ENCODE data around the gene DENND1A. TPM values are rescaled to one million over a fixed set of nuclear protein-coding genes. Genes with fewer than 3 reads are reported as not detected.
"Not testable (repeated sequence)": the region's sequence is repeated elsewhere in the genome, so short reads cannot be mapped to it uniquely, and the experiment has no call there.

Gene DENND1A
- total and polyA plus RNA-seq, 4 experiments from 2014 or later, result 1.4 to 14.2 (median 9.9) TPM

DNA sequence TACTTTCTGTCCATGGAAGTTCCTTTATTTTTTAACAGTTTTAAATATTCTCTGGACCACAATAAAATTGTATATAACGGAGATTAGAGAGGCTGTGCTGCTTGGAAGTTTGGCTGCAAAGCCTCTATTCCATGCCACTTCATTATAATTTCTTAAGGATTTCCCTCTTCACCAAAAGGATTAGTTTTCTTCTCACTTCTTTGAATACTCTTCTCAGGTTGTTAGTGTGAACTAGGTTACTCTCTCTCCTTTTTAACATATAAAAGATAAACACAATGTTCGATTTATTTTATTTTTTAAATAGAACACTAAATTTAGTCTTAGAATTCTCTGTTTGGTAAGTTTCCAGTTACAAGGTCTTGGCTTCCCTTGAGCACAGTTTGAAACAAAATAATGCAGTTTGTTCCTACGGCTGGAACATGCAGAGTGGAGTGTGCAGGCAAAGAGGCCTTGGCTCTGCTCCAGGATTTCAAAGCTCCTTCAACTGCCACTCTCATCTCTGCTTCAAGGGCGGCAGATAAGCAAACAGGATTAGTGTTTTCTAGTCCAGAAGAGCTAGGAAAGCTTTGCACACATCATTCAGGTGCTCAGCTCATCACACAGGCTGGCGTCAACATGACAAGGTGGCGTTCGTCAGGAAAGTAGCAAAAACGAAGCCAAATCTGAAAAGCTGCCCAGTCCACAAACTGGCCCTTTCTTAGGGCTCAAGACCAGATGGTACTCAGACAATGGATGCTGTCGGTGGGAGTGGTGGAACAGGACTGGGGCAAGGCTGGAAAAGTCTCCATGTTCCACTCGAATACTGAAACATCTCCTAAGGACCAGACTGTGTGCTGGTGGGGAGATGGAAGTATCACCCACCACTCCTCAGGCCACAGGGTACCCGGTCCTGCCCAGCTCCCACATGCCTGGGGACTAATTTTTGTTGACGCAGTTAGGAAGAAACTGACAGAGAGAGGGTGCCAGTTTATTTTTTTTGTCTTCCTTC lies 287.3 kb downstream of the DENND1A start:
- DNase-seq, result no peak
- no peaks in the 10 kb centered on the region for H3K9me3 ChIP-seq (ENCODE audit: control insufficient read depth in 1 of 2, low read length in 2 of 2)
- no peaks in the 10 kb centered on the region for H3K9me3 Mint-ChIP-seq
- H3K36me3 ChIP-seq (ENCODE audit: insufficient read depth, low read length), result no peaks in the 10 kb centered on the region
- no peak overlapping the region for H3K4me3 ChIP-seq (ENCODE audit: low read length in 2 of 2)
- H3K27ac ChIP-seq (ENCODE audit: low read depth, low read length), result no peak overlapping the region
- no peak overlapping the region for H3K4me3 Mint-ChIP-seq
- no peak overlapping the region for H3K27ac Mint-ChIP-seq
- CTCF ChIA-PET (ENCODE audit: partially characterized antibody), result no interaction called here
- H3K4me1 ChIP-seq (ENCODE audit: insufficient read depth, low read length), result peaks cover 26% of the 10 kb centered on the region
- H3K36me3 Mint-ChIP-seq, result peaks cover 20 to 31% of the 10 kb centered on the region in 2 donors
- H3K27me3 ChIP-seq (ENCODE audit: insufficient read depth, low read length), result no peaks in the 10 kb centered on the region
- peaks cover 17 to 33% (median 21%) of the 10 kb centered on the region in 4 donors for H3K4me1 Mint-ChIP-seq
- H3K27me3 Mint-ChIP-seq, result no peaks in the 10 kb centered on the region
- intact Hi-C loops (cut with micrococcal nuclease), result no loop called here
- POLR2A ChIA-PET (ENCODE audit: partially characterized antibody), result no interaction called here

DNA sequence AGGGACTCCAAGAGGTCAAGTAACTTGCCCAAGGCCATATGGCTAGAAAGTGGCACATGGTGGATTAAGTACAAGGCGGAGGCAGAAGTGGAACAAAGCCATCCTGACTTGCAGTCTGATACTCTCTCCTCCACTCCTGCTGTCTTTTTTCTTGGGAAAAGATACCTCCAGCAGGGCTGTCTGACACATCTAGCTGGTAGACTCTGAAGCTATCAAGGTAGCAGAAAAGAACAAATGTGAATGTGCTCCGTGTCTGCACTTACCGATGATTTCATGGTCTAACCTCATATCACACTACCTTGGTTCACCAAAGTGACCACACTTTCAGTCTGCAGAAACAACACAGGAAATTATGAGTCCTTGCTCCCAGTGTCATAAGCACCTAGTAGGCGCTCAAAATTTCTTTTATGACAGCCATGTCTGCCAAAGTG lies 289.1 kb downstream of the DENND1A start:
- ChIA-PET CTCF (ENCODE audit: partially characterized antibody) (no interaction called here), POLR2A (ENCODE audit: partially characterized antibody) (no interaction called here)
- Histone ChIP-seq H3K36me3 (ENCODE audit: insufficient read depth, low read length) (no peaks in the 10 kb centered on the region), H3K27ac (ENCODE audit: low read depth, low read length) (no peak overlapping the region), H3K4me3 (ENCODE audit: low read length in 2 of 2) (no peak overlapping the region), H3K4me1 (ENCODE audit: insufficient read depth, low read length) (peaks cover 35% of the 10 kb centered on the region), H3K27me3 (ENCODE audit: insufficient read depth, low read length) (no peaks in the 10 kb centered on the region), H3K9me3 (ENCODE audit: control insufficient read depth in 1 of 2, low read length in 2 of 2) (no peaks in the 10 kb centered on the region)
- Mint-ChIP-seq H3K27ac (peak overlapping the region in 4 of 7 donors; percentile 15 to 68 (median 44)), H3K4me1 (peaks cover 21 to 42% (median 27%) of the 10 kb centered on the region in 4 donors), H3K4me3 (no peak overlapping the region), H3K9me3 (no peaks in the 10 kb centered on the region), H3K36me3 (peaks cover 13 to 18% of the 10 kb centered on the region in 2 donors), H3K27me3 (no peaks in the 10 kb centered on the region)
- intact Hi-C loops (cut with micrococcal nuclease), result no loop called here
- peak in 1 of 5 donors; percentile 4 for DNase-seq

DNA sequence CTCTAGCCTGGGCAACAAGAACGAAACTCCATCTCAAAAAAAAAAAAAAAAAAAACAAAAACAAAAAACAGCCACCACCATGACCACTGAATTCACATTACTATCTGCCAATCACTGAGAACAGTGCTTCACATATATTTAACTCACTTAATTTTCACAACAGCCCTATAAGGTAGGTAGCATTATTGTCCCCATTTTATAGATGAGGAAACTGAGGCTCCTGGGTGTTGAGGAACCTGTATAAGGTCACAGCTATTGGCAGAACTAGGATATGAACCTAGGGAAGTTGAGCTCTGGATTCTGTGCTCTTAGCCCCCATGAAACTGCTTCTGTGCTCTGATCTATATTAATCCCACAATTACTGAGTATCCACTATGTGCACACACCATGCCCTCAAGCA lies 290.2 kb downstream of the DENND1A start:
- no peak overlapping the region for H3K27ac ChIP-seq (ENCODE audit: low read depth, low read length)
- Mint-ChIP-seq H3K4me1 (peaks cover 22 to 49% (median 33%) of the 10 kb centered on the region in 4 donors), H3K4me3 (peak overlapping the region in 1 of 8 donors; percentile 4), H3K27me3 (no peaks in the 10 kb centered on the region), H3K36me3 (peaks cover 11 to 13% of the 10 kb centered on the region in 2 donors), H3K27ac (peak overlapping the region in 4 of 7 donors; percentile 3 to 29 (median 22)), H3K9me3 (no peaks in the 10 kb centered on the region)
- no peaks in the 10 kb centered on the region for H3K27me3 ChIP-seq (ENCODE audit: insufficient read depth, low read length)
- no peaks in the 10 kb centered on the region for H3K36me3 ChIP-seq (ENCODE audit: insufficient read depth, low read length)
- POLR2A ChIA-PET (ENCODE audit: partially characterized antibody), result no interaction called here
- no peak overlapping the region for H3K4me3 ChIP-seq (ENCODE audit: low read length in 2 of 2)
- CTCF ChIA-PET (ENCODE audit: partially characterized antibody), result no interaction called here
- intact Hi-C loops (cut with micrococcal nuclease), result no loop called here
- H3K4me1 ChIP-seq (ENCODE audit: insufficient read depth, low read length), result peaks cover 35% of the 10 kb centered on the region
- H3K9me3 ChIP-seq (ENCODE audit: control insufficient read depth in 1 of 2, low read length in 2 of 2), result no peaks in the 10 kb centered on the region
- no peak for DNase-seq

DNA sequence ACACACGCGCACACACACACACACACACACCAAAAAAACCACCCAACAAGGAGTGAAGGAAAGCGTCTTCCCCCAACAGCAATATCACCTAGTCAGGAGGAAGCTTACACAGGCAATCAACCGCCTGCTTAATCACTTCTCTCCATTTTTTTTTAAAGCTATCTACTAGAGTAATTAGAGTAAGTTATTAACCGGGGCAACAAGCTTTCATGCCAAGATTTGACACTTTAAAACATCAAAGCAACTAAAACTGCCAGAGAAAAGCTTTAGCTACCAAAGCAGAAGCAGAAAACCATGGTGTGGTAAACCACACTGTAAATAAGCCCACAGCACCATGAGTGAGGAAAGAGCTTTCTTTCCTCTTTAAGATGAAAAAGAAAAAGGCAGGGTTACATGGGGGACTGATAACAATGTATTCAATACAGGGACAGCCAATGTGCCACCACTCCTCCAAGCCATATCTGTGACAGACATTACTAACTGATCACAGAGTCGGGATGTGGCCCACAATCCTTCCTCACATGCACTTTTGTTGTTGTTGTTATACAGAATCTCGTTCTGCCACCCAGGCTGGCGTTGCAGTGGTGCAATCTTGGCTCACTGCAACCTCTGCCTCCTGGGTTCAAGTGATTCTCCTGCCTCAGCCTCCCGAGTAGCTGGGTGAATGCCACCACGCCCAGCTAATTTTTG lies 291.8 kb downstream of the DENND1A start:
- Mint-ChIP-seq H3K9me3 (no peaks in the 10 kb centered on the region), H3K27me3 (no peaks in the 10 kb centered on the region), H3K4me1 (peaks cover 22 to 51% (median 38%) of the 10 kb centered on the region in 4 donors), H3K36me3 (no peaks in the 10 kb centered on the region), H3K4me3 (peak overlapping the region; percentile 75 to 91 (median 89)), H3K27ac (peak overlapping the region; percentile 49 to 91 (median 72))
- Histone ChIP-seq H3K27ac (ENCODE audit: low read depth, low read length) (peak overlapping the region; percentile 16), H3K4me1 (ENCODE audit: insufficient read depth, low read length) (peaks cover 35% of the 10 kb centered on the region), H3K27me3 (ENCODE audit: insufficient read depth, low read length) (no peaks in the 10 kb centered on the region), H3K9me3 (ENCODE audit: control insufficient read depth in 1 of 2, low read length in 2 of 2) (no peaks in the 10 kb centered on the region), H3K4me3 (ENCODE audit: low read length in 2 of 2) (peak overlapping the region in 1 of 2 donors; percentile 25), H3K36me3 (ENCODE audit: insufficient read depth, low read length) (no peaks in the 10 kb centered on the region)
- intact Hi-C loops (cut with micrococcal nuclease), result no loop called here
- ChIA-PET POLR2A (ENCODE audit: partially characterized antibody) (interaction anchor here (0.6 to 1.1 kb wide), 3 partner anchors 40 to 645 kb away, joined by 3 to 4 read pairs (median 3); no protein-coding TSS in a partner anchor), CTCF (ENCODE audit: partially characterized antibody) (interaction anchor here (0.9 to 1.3 kb wide), 3 partner anchors 8 to 18 kb away, joined by 3 read pairs; no protein-coding TSS in a partner anchor)
- DNase-seq, result peak in 4 of 5 donors; percentile 62 to 73 (median 68)

DNA sequence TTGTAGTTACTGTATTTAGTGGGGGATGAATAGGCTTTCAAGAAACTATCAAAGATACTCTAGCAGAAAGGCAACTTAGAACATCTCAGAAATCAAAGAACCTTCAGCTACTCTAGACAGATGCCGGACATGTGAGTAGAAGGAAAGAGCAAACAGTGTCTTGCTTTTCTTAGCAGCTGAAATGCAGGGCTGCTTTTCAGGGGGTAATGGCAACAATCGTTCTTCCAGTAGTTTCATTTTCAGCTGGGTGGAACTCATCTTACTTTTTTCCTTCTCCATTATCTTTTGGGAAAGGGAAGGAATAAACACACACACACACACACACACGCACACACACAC lies 292.4 kb downstream of the DENND1A start:
- H3K9me3 Mint-ChIP-seq, result no peaks in the 10 kb centered on the region
- H3K27ac ChIP-seq (ENCODE audit: low read depth, low read length), result peak overlapping the region; percentile 16
- peak overlapping the region; percentile 49 to 91 (median 72) for H3K27ac Mint-ChIP-seq
- H3K36me3 Mint-ChIP-seq, result no peaks in the 10 kb centered on the region
- peaks cover 35% of the 10 kb centered on the region for H3K4me1 ChIP-seq (ENCODE audit: insufficient read depth, low read length)
- peaks cover 22 to 51% (median 38%) of the 10 kb centered on the region in 4 donors for H3K4me1 Mint-ChIP-seq
- no peaks in the 10 kb centered on the region for H3K27me3 ChIP-seq (ENCODE audit: insufficient read depth, low read length)
- POLR2A ChIA-PET (ENCODE audit: partially characterized antibody), result interaction anchor here (1.0 to 1.1 kb wide), 2 partner anchors 39 to 291 kb away, joined by 3 read pairs; no protein-coding TSS in a partner anchor
- H3K4me3 ChIP-seq (ENCODE audit: low read length in 2 of 2), result peak overlapping the region in 1 of 2 donors; percentile 25
- no peaks in the 10 kb centered on the region for H3K27me3 Mint-ChIP-seq
- intact Hi-C loops (cut with micrococcal nuclease), result no loop called here
- CTCF ChIA-PET (ENCODE audit: partially characterized antibody), result interaction anchor here (0.9 to 1.3 kb wide), 2 partner anchors 9 to 17 kb away, joined by 3 read pairs; no protein-coding TSS in a partner anchor
- DNase-seq, result peak in 1 of 5 donors; percentile 4
- no peaks in the 10 kb centered on the region for H3K36me3 ChIP-seq (ENCODE audit: insufficient read depth, low read length)
- H3K9me3 ChIP-seq (ENCODE audit: control insufficient read depth in 1 of 2, low read length in 2 of 2), result no peaks in the 10 kb centered on the region
- H3K4me3 Mint-ChIP-seq, result peak overlapping the region; percentile 75 to 91 (median 89)

DNA sequence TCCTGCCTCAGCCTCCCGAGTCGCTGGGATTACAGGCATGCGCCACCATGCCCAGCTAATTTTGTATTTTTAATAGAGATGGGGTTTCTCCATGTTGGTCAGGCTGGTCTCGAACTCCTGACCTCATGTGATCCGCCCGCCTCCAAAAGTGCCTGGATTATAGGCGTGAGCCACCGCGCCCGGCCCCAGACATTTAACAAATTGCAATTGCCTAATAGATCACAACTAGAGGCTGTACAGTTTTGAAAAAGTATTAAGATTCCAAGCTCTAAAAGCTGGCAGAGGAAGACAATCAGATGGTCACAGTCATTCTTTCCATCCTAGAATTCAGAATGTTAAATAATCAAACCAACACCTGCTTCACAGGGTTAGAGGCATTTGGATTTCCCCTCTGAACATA lies 293.1 kb downstream of the DENND1A start:
- H3K9me3 Mint-ChIP-seq; DNase-seq; H3K36me3 Mint-ChIP-seq; H3K27ac ChIP-seq (ENCODE audit: low read depth, low read length); H3K27me3 ChIP-seq (ENCODE audit: insufficient read depth, low read length); H3K9me3 ChIP-seq (ENCODE audit: control insufficient read depth in 1 of 2, low read length in 2 of 2); H3K4me3 ChIP-seq (ENCODE audit: low read length in 2 of 2); intact Hi-C loops (cut with micrococcal nuclease); H3K27me3 Mint-ChIP-seq; H3K36me3 ChIP-seq (ENCODE audit: insufficient read depth, low read length); POLR2A ChIA-PET (ENCODE audit: partially characterized antibody): not testable (repeated sequence)
- peak overlapping the region in 2 of 7 donors; percentile 0 to 22 for H3K27ac Mint-ChIP-seq
- H3K4me1 ChIP-seq (ENCODE audit: insufficient read depth, low read length), result peaks cover 35% of the 10 kb centered on the region
- H3K4me3 Mint-ChIP-seq, result peak overlapping the region in 6 of 8 donors; percentile 3 to 63 (median 48)
- H3K4me1 Mint-ChIP-seq, result peaks cover 22 to 50% (median 38%) of the 10 kb centered on the region in 4 donors
- CTCF ChIA-PET (ENCODE audit: partially characterized antibody), result interaction anchor here (1.1 kb wide), 1 partner anchor 21 kb away, joined by 3 read pairs; no protein-coding TSS in a partner anchor

DNA sequence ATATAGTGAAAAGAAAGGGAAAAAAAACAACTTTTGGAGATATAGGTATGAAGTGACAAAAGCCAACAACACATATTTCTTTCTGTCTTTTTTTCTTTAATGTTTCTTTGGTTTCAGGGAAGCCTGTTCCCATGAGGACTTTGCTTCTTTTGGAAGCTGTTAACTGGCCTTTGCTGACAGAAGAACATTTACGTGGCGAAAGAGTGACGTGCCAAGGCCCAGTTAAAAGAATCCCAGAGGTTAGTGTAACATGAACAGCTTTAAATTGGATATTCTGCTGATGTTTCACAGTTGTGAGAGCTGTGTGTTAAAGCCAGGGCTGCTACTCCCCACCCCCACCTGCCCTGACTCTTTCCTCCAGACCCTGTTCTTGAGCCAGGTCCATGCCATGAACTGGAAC lies 298.1 kb downstream of the DENND1A start:
- Mint-ChIP-seq H3K4me1 (peaks cover 2 to 18% (median 9%) of the 10 kb centered on the region in 4 donors), H3K27me3 (no peaks in the 10 kb centered on the region), H3K27ac (no peak overlapping the region), H3K4me3 (no peak overlapping the region), H3K36me3 (peaks cover 18 to 33% of the 10 kb centered on the region in 2 donors), H3K9me3 (no peaks in the 10 kb centered on the region)
- Histone ChIP-seq H3K9me3 (ENCODE audit: control insufficient read depth in 1 of 2, low read length in 2 of 2) (no peaks in the 10 kb centered on the region), H3K4me1 (ENCODE audit: insufficient read depth, low read length) (peaks cover 3% of the 10 kb centered on the region), H3K36me3 (ENCODE audit: insufficient read depth, low read length) (no peaks in the 10 kb centered on the region), H3K27ac (ENCODE audit: low read depth, low read length) (no peak overlapping the region), H3K4me3 (ENCODE audit: low read length in 2 of 2) (no peak overlapping the region), H3K27me3 (ENCODE audit: insufficient read depth, low read length) (no peaks in the 10 kb centered on the region)
- intact Hi-C loops (cut with micrococcal nuclease), result no loop called here
- CTCF ChIA-PET (ENCODE audit: partially characterized antibody), result no interaction called here
- POLR2A ChIA-PET (ENCODE audit: partially characterized antibody), result no interaction called here
- no peak for DNase-seq
